ENCODE results near the gene AQP1.

DNA sequence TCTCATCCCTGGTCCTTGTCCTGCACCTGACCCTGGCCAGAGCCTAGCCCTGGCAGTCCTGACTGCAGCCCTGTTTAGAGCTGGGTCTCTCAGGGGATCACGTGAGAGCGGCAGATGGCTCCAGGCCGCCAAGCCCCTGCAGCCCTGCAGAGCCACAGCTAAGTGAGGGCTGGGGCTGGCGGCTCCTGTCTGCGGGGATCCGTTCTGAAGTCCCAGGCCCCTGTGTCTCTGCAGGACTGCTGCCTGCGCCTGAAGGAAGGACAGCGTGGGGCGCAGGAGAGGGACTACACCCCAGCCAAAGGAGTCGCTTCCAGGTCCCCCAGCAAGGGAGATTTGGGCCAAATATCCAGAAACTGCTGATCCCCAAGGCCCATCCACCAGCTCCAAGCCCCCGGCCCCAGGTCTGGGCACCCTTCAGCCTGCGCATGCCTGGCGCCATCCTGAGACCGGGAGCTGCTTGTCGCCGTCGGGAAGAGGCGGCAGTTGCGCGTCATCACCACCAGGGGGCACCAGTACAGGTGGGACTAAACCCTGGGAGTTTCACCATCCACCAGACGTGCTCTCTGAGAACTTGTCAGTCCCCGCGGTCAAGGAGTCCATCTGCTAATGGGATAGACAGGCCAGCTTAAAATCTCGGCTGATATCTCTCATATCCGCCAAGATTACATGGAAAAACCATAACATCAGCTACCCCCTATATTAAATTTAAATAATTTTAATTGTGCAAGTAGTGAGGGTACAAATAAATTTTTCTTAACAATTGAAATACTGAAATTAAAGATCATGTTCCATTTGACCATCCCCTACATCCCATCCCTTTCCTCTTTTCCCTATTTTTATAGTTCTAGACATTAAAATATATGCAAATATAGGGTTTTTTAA, 27.0 kb downstream of the AQP1 start:
- TF ChIP-seq, protein P1, sequence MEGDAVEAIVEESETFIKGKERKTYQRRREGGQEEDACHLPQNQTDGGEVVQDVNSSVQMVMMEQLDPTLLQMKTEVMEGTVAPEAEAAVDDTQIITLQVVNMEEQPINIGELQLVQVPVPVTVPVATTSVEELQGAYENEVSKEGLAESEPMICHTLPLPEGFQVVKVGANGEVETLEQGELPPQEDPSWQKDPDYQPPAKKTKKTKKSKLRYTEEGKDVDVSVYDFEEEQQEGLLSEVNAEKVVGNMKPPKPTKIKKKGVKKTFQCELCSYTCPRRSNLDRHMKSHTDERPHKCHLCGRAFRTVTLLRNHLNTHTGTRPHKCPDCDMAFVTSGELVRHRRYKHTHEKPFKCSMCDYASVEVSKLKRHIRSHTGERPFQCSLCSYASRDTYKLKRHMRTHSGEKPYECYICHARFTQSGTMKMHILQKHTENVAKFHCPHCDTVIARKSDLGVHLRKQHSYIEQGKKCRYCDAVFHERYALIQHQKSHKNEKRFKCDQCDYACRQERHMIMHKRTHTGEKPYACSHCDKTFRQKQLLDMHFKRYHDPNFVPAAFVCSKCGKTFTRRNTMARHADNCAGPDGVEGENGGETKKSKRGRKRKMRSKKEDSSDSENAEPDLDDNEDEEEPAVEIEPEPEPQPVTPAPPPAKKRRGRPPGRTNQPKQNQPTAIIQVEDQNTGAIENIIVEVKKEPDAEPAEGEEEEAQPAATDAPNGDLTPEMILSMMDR (IDR thresholded peaks at IDR 0.05; ENCODE audit: borderline replicate concordance, extremely low read depth, low read length, poor library complexity, severe bottlenecking), result peak; percentile 94
- no peak for TF ChIP-seq EZH2 (IDR thresholded peaks at IDR 0.05; ENCODE audit: borderline replicate concordance, low read depth, low read length, severe bottlenecking)

All from DND-41 (cell line).